ENCODE results near the gene NAA25.
"Not testable (repeated sequence)": the region's sequence is repeated elsewhere in the genome, so short reads cannot be mapped to it uniquely, and the experiment has no call there.

Gene NAA25

GRCh38 chr12:112009596-112009995 is 99.0 kb downstream of the NAA25 start:
- DNase-seq (ENCODE audit: low read depth, low spot score) = not testable (repeated sequence)

GRCh38 chr12:112008918-112009317 is 99.7 kb downstream of the NAA25 start:
- DNase-seq (ENCODE audit: low read depth, low spot score) = no peak

- no peak for DNase-seq (ENCODE audit: low read depth, low spot score)
These were observed 100.6 kb downstream of the NAA25 start for GRCh38 chr12:112007945-112008344.

- DNase-seq (ENCODE audit: low read depth, low spot score) = no peak
These were observed 102.9 kb downstream of the NAA25 start for GRCh38 chr12:112005419-112006395.

GRCh38 chr12:112004041-112004440 is 104.5 kb downstream of the NAA25 start:
- DNase-seq (ENCODE audit: low read depth, low spot score) = no peak

GRCh38 chr12:112001576-112001975 is 107.0 kb downstream of the NAA25 start:
- no peak for DNase-seq (ENCODE audit: low read depth, low spot score)

- DNase-seq (ENCODE audit: low read depth, low spot score) = no peak
These were observed 107.8 kb downstream of the NAA25 start for GRCh38 chr12:112000820-112001219.

- DNase-seq (ENCODE audit: low read depth, low spot score) = not testable (repeated sequence)
These were observed 109.5 kb downstream of the NAA25 start for GRCh38 chr12:111999129-111999528.

GRCh38 chr12:111998015-111998414 is 110.6 kb downstream of the NAA25 start:
- DNase-seq (ENCODE audit: low read depth, low spot score) = no peak

GRCh38 chr12:111997300-111997699 is 111.3 kb downstream of the NAA25 start:
- no peak for DNase-seq (ENCODE audit: low read depth, low spot score)

- no peak for DNase-seq (ENCODE audit: low read depth, low spot score)
These were observed 112.7 kb downstream of the NAA25 start for GRCh38 chr12:111995782-111996480.

GRCh38 chr12:111994211-111995111 is 114.1 kb downstream of the NAA25 start:
- DNase-seq (ENCODE audit: low read depth, low spot score) = not testable (repeated sequence)

- no peak for DNase-seq (ENCODE audit: low read depth, low spot score)
These were observed 115.1 kb downstream of the NAA25 start for GRCh38 chr12:111993292-111994150.

GRCh38 chr12:111992464-111992863 is 116.1 kb downstream of the NAA25 start:
- DNase-seq (ENCODE audit: low read depth, low spot score) = no peak

GRCh38 chr12:111991946-111992345 is 116.6 kb downstream of the NAA25 start:
- DNase-seq (ENCODE audit: low read depth, low spot score) = no peak

GRCh38 chr12:111991535-111991934 is 117.0 kb downstream of the NAA25 start:
- no peak for DNase-seq (ENCODE audit: low read depth, low spot score)

- no peak for DNase-seq (ENCODE audit: low read depth, low spot score)
These were observed 123.8 kb downstream of the NAA25 start for GRCh38 chr12:111984820-111985219.

GRCh38 chr12:111981987-111982386 is 126.6 kb downstream of the NAA25 start:
- no peak for DNase-seq (ENCODE audit: low read depth, low spot score)

- DNase-seq (ENCODE audit: low read depth, low spot score) = no peak
These were observed 128.0 kb downstream of the NAA25 start for GRCh38 chr12:111980598-111980997.

GRCh38 chr12:111978545-111978944 is 130.0 kb downstream of the NAA25 start:
- DNase-seq (ENCODE audit: low read depth, low spot score) = no peak

- no peak for DNase-seq (ENCODE audit: low read depth, low spot score)
These were observed 131.7 kb downstream of the NAA25 start for GRCh38 chr12:111976860-111977259.

Measured in iPS DF 19.7 (cell line).